GM21526 (cell line): ENCODE measurements around the gene MC3R.
"Not testable (repeated sequence)": the region's sequence is repeated elsewhere in the genome, so short reads cannot be mapped to it uniquely, and the experiment has no call there.

ENCODE experiments used
- ATAC-seq: cut with Tn5 transposase; IDR thresholded peaks from one replicate; pipeline ENCODE4 v1.9.1; 2021; ENCODE audit warnings: moderate library complexity; ENCODE audit not compliant: unreplicated experiment, low FRiP score

Gene MC3R

GRCh38 chr20:56247954-56248782 lies at the start of gene MC3R:
MC3R (plus strand) TSS chr20:56248732; CDS start chr20:56248844, 112 bp downstream.
- ATAC-seq = peak; percentile 68

- ATAC-seq = no peak
These were observed 48.1 kb upstream of the MC3R start for GRCh38 chr20:56200456-56200855.

GRCh38 chr20:56202493-56203077 lies 45.9 kb upstream of the MC3R start:
- ATAC-seq = no peak

- ATAC-seq = no peak
These were observed 44.3 kb upstream of the MC3R start for GRCh38 chr20:56204206-56204605.

GRCh38 chr20:56205346-56205745 lies 43.2 kb upstream of the MC3R start:
- no peak for ATAC-seq

GRCh38 chr20:56207656-56208055 lies 40.9 kb upstream of the MC3R start:
- no peak for ATAC-seq

GRCh38 chr20:56208121-56208520 lies 40.4 kb upstream of the MC3R start:
- no peak for ATAC-seq

GRCh38 chr20:56211051-56211450 lies 37.5 kb upstream of the MC3R start:
- ATAC-seq = no peak

- ATAC-seq = no peak
These were observed 36.4 kb upstream of the MC3R start for GRCh38 chr20:56212091-56212490.

- ATAC-seq = no peak
These were observed 35.2 kb upstream of the MC3R start for GRCh38 chr20:56213321-56213720.

GRCh38 chr20:56215115-56215514 lies 33.4 kb upstream of the MC3R start:
- ATAC-seq = no peak

- ATAC-seq = no peak
These were observed 30.7 kb upstream of the MC3R start for GRCh38 chr20:56217829-56218228.

- ATAC-seq = not testable (repeated sequence)
These were observed 27.3 kb upstream of the MC3R start for GRCh38 chr20:56221186-56221585.

- ATAC-seq = no peak
These were observed 26.3 kb upstream of the MC3R start for GRCh38 chr20:56222201-56222600.

GRCh38 chr20:56222945-56223344 lies 25.6 kb upstream of the MC3R start:
- ATAC-seq = no peak

GRCh38 chr20:56223352-56223751 lies 25.2 kb upstream of the MC3R start:
- ATAC-seq = no peak

- no peak for ATAC-seq
These were observed 20.5 kb upstream of the MC3R start for GRCh38 chr20:56228021-56228420.

GRCh38 chr20:56229812-56230211 lies 18.7 kb upstream of the MC3R start:
- no peak for ATAC-seq

- ATAC-seq = no peak
These were observed 14.4 kb upstream of the MC3R start for GRCh38 chr20:56234110-56234509.

GRCh38 chr20:56237335-56237734 lies 11.2 kb upstream of the MC3R start:
- ATAC-seq = no peak

- no peak for ATAC-seq
These were observed 4.3 kb upstream of the MC3R start for GRCh38 chr20:56244259-56244658.

GRCh38 chr20:56245761-56246160 lies 2.8 kb upstream of the MC3R start:
- no peak for ATAC-seq
